Lower leg skin (tissue), 4 donors: ENCODE measurements around the gene SINHCAF. TPM values are rescaled to one million over a fixed set of nuclear protein-coding genes. Genes with fewer than 3 reads are reported as not detected.

Source experiments
- DNase-seq, 2 donors: peaks; one replicate each; pipeline ENCODE4 v3.0.0-alpha.2; 2019; ENCODE audit warnings: low spot score in 2 of 2
- H3K4me3 ChIP-seq: fragments of 200-600 bp; sonication (generic); 2 replicates; pipeline ENCODE4 v1.5.1; 2017; ENCODE audit warnings: mild to moderate bottlenecking, low read depth; ENCODE audit not compliant: poor library complexity, severe bottlenecking
- CTCF ChIP-seq, 3 donors: fragments of 450-650 bp; IDR thresholded peaks; one replicate each; pipeline ENCODE4 v1.5.1; 2016; ENCODE audit warnings: antibody characterized with exemption in 3 of 3, mild to moderate bottlenecking in 3 of 3, moderate library complexity in 2 of 3
- POLR2A ChIP-seq, 2 donors: fragments of 450-650 bp; IDR thresholded peaks; one replicate each; pipeline ENCODE4 v1.6.1; 2016 to 2017; ENCODE audit warnings: antibody characterized with exemption in 2 of 2, mild to moderate bottlenecking in 1 of 2, moderate library complexity in 1 of 2
- WGBS, 2 donors: methylation state at CpG; one replicate each; pipeline ENCODE4 v1.1.5; 2018; 5-methylcytosine and 5-hydroxymethylcytosine counted together
- intact Hi-C: fragments of 100-400 bp; cut with DNase I; formaldehyde crosslinking; loops from one replicate; pipeline ENCODE4 v1.15.0; 2023; ENCODE audit warnings: low total_unique reads
- total RNA-seq, 4 donors: library from RNA; depleted of rRNA; stranded (reverse); fragments of >200 nt; gene quantifications; one replicate each; pipeline ENCODE4 v1.1.0, GENCODE V29; 2016

Gene SINHCAF
- total RNA-seq, 4 donors from 2014 or later, result 56.9 to 144 (median 96.5) TPM

GRCh38 chr12:31315784-31316465 is 10.0 kb downstream of the SINHCAF start:
- H3K4me3 ChIP-seq, result no peak overlapping the region
- DNase-seq, result no peak
- intact Hi-C loops, result no loop called here
- TF ChIP-seq POLR2A (IDR thresholded peaks at IDR 0.05) (no peak), CTCF (IDR thresholded peaks at IDR 0.05) (no peak)
- 83 to 86% methylated on average over 7 of the region's 7 CpGs for WGBS, 2 donors

- no peak for DNase-seq
- 88 to 90% methylated on average over 3 of the region's 3 CpGs for WGBS, 2 donors
- TF ChIP-seq CTCF (IDR thresholded peaks at IDR 0.05) (no peak), POLR2A (IDR thresholded peaks at IDR 0.05) (no peak)
- no peak overlapping the region for H3K4me3 ChIP-seq
- intact Hi-C loops, result no loop called here
Observed at GRCh38 chr12:31315044-31315715, 10.8 kb downstream of the SINHCAF start.

GRCh38 chr12:31312431-31312830 is 13.5 kb downstream of the SINHCAF start:
- TF ChIP-seq CTCF (IDR thresholded peaks at IDR 0.05) (no peak), POLR2A (IDR thresholded peaks at IDR 0.05) (no peak)
- intact Hi-C loops, result no loop called here
- no peak for DNase-seq
- H3K4me3 ChIP-seq, result no peak overlapping the region
- 100% methylated on average over 1 of the region's 1 CpG for WGBS, 2 donors

- intact Hi-C loops, result no loop called here
- WGBS, 2 donors, result 93 to 95% methylated on average over 2 of the region's 2 CpGs
- no peak overlapping the region for H3K4me3 ChIP-seq
- TF ChIP-seq CTCF (IDR thresholded peaks at IDR 0.05) (no peak), POLR2A (IDR thresholded peaks at IDR 0.05) (no peak)
- DNase-seq, result no peak
Observed at GRCh38 chr12:31311634-31312258, 14.2 kb downstream of the SINHCAF start.

GRCh38 chr12:31310488-31310887 is 15.5 kb downstream of the SINHCAF start:
- no peak for TF ChIP-seq POLR2A (IDR thresholded peaks at IDR 0.05)
- no peak for TF ChIP-seq CTCF (IDR thresholded peaks at IDR 0.05)
- H3K4me3 ChIP-seq, result no peak overlapping the region
- intact Hi-C loops, result no loop called here
- 82 to 87% methylated on average over 2 of the region's 2 CpGs for WGBS, 2 donors
- DNase-seq, result no peak
